HepG2 (cell line): ENCODE measurements around the gene ADAMTSL3. TPM values are rescaled to one million over a fixed set of nuclear protein-coding genes. Genes with fewer than 3 reads are reported as not detected.

ENCODE experiments used
- ATAC-seq: fragments of 200-7000 bp; cut with Tn5 transposase; 3 replicates; pipeline ENCODE4 v1.9.1; 2020; ENCODE audit warnings: mild to moderate bottlenecking, moderate library complexity
- BruUV-seq: library from RNA; stranded (reverse); fragments of 400-500 nt; replicated peaks from 2 replicates; lab custom pipeline; 2021; lab: Mats Ljungman, UMichigan
- CTCF ChIA-PET: fragments of 300-600 bp; formaldehyde crosslinking; extraction: SDS; loops from one replicate; lab custom pipeline; 2021; ENCODE audit warnings: low total read pairs, inconsistent platforms, low intra/inter-chr PET ratio; lab: Yijun Ruan, JAX
- POLR2A ChIA-PET: fragments of 350-600 bp; sonication (Branson Sonifier 250); formaldehyde crosslinking; loops from one replicate; lab custom pipeline; 2020; ENCODE audit warnings: antibody characterized with exemption, inconsistent platforms; lab: Yijun Ruan, JAX
- DNase-seq: peaks from one replicate; pipeline ENCODE4 v3.0.0-alpha.2; 2015; ENCODE audit warnings: low spot score
- FAIRE-seq: peaks from 3 replicates; lab custom pipeline; 2011; peaks lifted over from hg19 to GRCh38; lab: Jason Lieb, UNC
- H2AFZ ChIP-seq: one replicate; pipeline ENCODE4 v1.6.1; 2011; ENCODE audit warnings: low read length, inconsistent platforms
- H3K27ac ChIP-seq: fragments of 300-600 bp; 3 replicates; pipeline ENCODE4 v1.8.0; 2011; ENCODE audit warnings: mixed run types, mild to moderate bottlenecking, mixed read lengths, low read length, inconsistent platforms; ENCODE audit not compliant: insufficient read depth; ENCODE audit errors: extremely low read length
- H3K27me3 ChIP-seq, 2 experiments: fragments of 200-600 bp in 1 of 2; 2 replicates in 1 of 2; 3 replicates in 1 of 2; pipeline versions ENCODE4 v1.6.0 to v1.8.0; 2011; ENCODE audit warnings: low read length in 2 of 2, mild to moderate bottlenecking in 2 of 2, moderate library complexity in 2 of 2, inconsistent platforms in 1 of 2; ENCODE audit not compliant: insufficient read depth in 2 of 2, control insufficient read depth in 1 of 2
- H3K36me3 ChIP-seq, 2 experiments: fragments of 200-600 bp in 1 of 2; replicated peaks in 1 of 2; 2 replicates in 1 of 2; 3 replicates in 1 of 2; pipeline versions ENCODE4 v1.5.1 to v1.8.0; 2011; ENCODE audit warnings: low read length in 2 of 2, inconsistent platforms in 1 of 2; ENCODE audit not compliant: insufficient read depth in 2 of 2, control insufficient read depth in 1 of 2
- H3K4me1 ChIP-seq: 2 replicates; pipeline ENCODE4 v1.5.1; 2012; ENCODE audit warnings: low read length, inconsistent platforms; ENCODE audit not compliant: insufficient read depth
- H3K4me2 ChIP-seq: 2 replicates; pipeline ENCODE4 v1.6.0; 2011; ENCODE audit warnings: low read depth, low read length, inconsistent platforms
- H3K4me3 ChIP-seq, 3 experiments: fragments of 200-600 bp in 1 of 3; sonication (generic), shearing (Covaris generic) in 1 of 3; replicated peaks in 1 of 3; 2 replicates each; pipeline ENCODE4 v1.5.1; 2011 to 2016; ENCODE audit warnings: low read length in 3 of 3, inconsistent platforms in 2 of 3, low read depth in 2 of 3, mild to moderate bottlenecking in 2 of 3, control low read depth in 1 of 3, mixed read lengths in 1 of 3; ENCODE audit not compliant: insufficient read depth in 1 of 3
- H3K79me2 ChIP-seq: one replicate; pipeline ENCODE4 v1.6.1; 2011; ENCODE audit warnings: low read length, inconsistent platforms; ENCODE audit not compliant: insufficient read depth
- H3K9ac ChIP-seq: 2 replicates; pipeline ENCODE4 v1.6.0; 2011; ENCODE audit warnings: mild to moderate bottlenecking, low read depth, low read length, inconsistent platforms; ENCODE audit not compliant: insufficient read depth
- H3K9me3 ChIP-seq: 2 replicates; pipeline ENCODE4 v1.5.1; 2012; ENCODE audit warnings: mild to moderate bottlenecking, low read length
- H4K20me1 ChIP-seq: 2 replicates; pipeline ENCODE4 v1.6.0; 2011; ENCODE audit warnings: inconsistent platforms, mild to moderate bottlenecking, low read length, moderate library complexity; ENCODE audit not compliant: insufficient read depth
- FOSL2 ChIP-seq: sonication (generic); formaldehyde crosslinking; IDR thresholded peaks from 2 replicates; pipeline ENCODE4 v1.4.0; 2020; ENCODE audit warnings: missing genetic modification reagents
- FOXJ3 ChIP-seq: sonication (generic); formaldehyde crosslinking; IDR thresholded peaks from 2 replicates; pipeline ENCODE4 v1.4.0; 2020; ENCODE audit warnings: missing genetic modification reagents, mild to moderate bottlenecking, borderline replicate concordance
- HMGXB3 ChIP-seq: sonication (generic); formaldehyde crosslinking; IDR thresholded peaks from 2 replicates; pipeline ENCODE4 v1.4.0; 2020; ENCODE audit warnings: missing genetic modification reagents, borderline replicate concordance
- KAT8 ChIP-seq: IDR thresholded peaks from 2 replicates; pipeline ENCODE4 v1.6.1; 2016; ENCODE audit warnings: missing genetic modification reagents, missing compliant biosample characterization
- MATR3 ChIP-seq: sonication (generic); formaldehyde crosslinking; IDR thresholded peaks from 2 replicates; pipeline ENCODE4 v1.4.0; 2020; ENCODE audit warnings: missing genetic modification reagents
- RFXANK ChIP-seq: IDR thresholded peaks from 2 replicates; pipeline ENCODE4 v1.6.1; 2016
- RNF219 ChIP-seq: sonication (generic); formaldehyde crosslinking; IDR thresholded peaks from 2 replicates; pipeline ENCODE4 v1.5.0; 2020; ENCODE audit warnings: mild to moderate bottlenecking, missing genetic modification reagents
- ZBTB10 ChIP-seq: sonication (generic); formaldehyde crosslinking; IDR thresholded peaks from 2 replicates; pipeline ENCODE4 v1.4.0; 2020; ENCODE audit warnings: missing genetic modification reagents, borderline replicate concordance
- ZFP36L2 ChIP-seq: sonication (generic); formaldehyde crosslinking; IDR thresholded peaks from 2 replicates; pipeline ENCODE4 v1.4.0; 2020; ENCODE audit warnings: missing genetic modification reagents
- ZNF256 ChIP-seq: sonication (generic); formaldehyde crosslinking; conservative IDR thresholded peaks from 2 replicates; pipeline ENCODE4 v1.4.0; 2020; ENCODE audit warnings: missing genetic modification reagents
- ZNF280D ChIP-seq: sonication (generic); formaldehyde crosslinking; IDR thresholded peaks from 2 replicates; pipeline ENCODE4 v1.5.1; 2020; ENCODE audit warnings: mild to moderate bottlenecking, missing genetic modification reagents
- WGBS: methylation state at CpG from one replicate; pipeline ENCODE4 v1.1.6; 2017; ENCODE audit warnings: low lambda C conversion rate; 5-methylcytosine and 5-hydroxymethylcytosine counted together
- in situ Hi-C: cut with HindIII; loops from 2 replicates; pipeline ENCODE4 v1.10.0; 2017; ENCODE audit warnings: low pct_unique_long_range_greater_than_20kb; ENCODE audit not compliant: extremely low pct_ligation_motif_present
- intact Hi-C: fragments of 100-400 bp; cut with micrococcal nuclease; formaldehyde crosslinking; loops from one replicate; pipeline ENCODE4 v1.10.0; 2022; ENCODE audit not compliant: unreplicated experiment
- polyA plus RNA-seq, 8 experiments: library from polyadenylated mRNA; depleted of rRNA in 3 of 8; stranded (reverse) in 7 of 8; unstranded in 1 of 8; fragments of >200 nt; fragmentation: Illumina TruSeq in 4 of 8; extraction: Trizol in 4 of 8; gene quantifications; 2 replicates each; pipeline versions ENCODE4 v1.2.1 to v1.2.3, GENCODE V29; 2011 to 2016; ENCODE audit warnings: low read depth in 4 of 8, missing spikeins in 1 of 8, mixed read lengths in 1 of 8; ENCODE audit not compliant: insufficient read depth in 1 of 8
- total RNA-seq, 5 experiments: library from RNA; depleted of rRNA; stranded (reverse); fragments of >200 nt; fragmentation: Illumina TruSeq; extraction: Trizol; gene quantifications; 2 replicates each; pipeline ENCODE4 v1.2.3, GENCODE V29; 2016; ENCODE audit warnings: low read depth in 1 of 5

ADAMTSL3 gene
- total and polyA plus RNA-seq, 2 of the 13 experiments (the other 11 are each of a cell fraction or from before 2014, with no cell fraction given): 0.04 to 0.09 TPM

GRCh38 chr15:83651541-83651940, 2.4 kb upstream of the ADAMTSL3 start:
- CTCF ChIA-PET: no interaction called here
- WGBS: 3% methylated on average over 6 of the region's 6 CpGs
- in situ Hi-C loops: no loop called here
- TF ChIP-seq KAT8: no peak
- no peak for TF ChIP-seq ZBTB10 (CRISPR knock-in tag)
- TF ChIP-seq RNF219 (CRISPR knock-in tag): no peak
- no peak for TF ChIP-seq ZNF256 (CRISPR knock-in tag)
- TF ChIP-seq RFXANK: no peak
- no peak for TF ChIP-seq FOXJ3 (CRISPR knock-in tag)
- no peak for TF ChIP-seq FOSL2 (CRISPR knock-in tag)
- TF ChIP-seq MATR3 (CRISPR knock-in tag): no peak
- no peak for TF ChIP-seq ZFP36L2 (CRISPR knock-in tag)
- TF ChIP-seq ZNF280D (CRISPR knock-in tag): no peak
- no peak for TF ChIP-seq HMGXB3 (CRISPR knock-in tag)

More at GRCh38 chr15:83651541-83651940, 2.4 kb upstream of the ADAMTSL3 start:
- no TSS peak for BruUV-seq
- intact Hi-C loops: no loop called here
- H3K4me2 ChIP-seq: no peak overlapping the region
- H3K27ac ChIP-seq: no peak overlapping the region
- H3K79me2 ChIP-seq: no peaks in the 10 kb centered on the region
- no peak overlapping the region for H3K4me3 ChIP-seq
- no peak overlapping the region for H3K9ac ChIP-seq
- H3K27me3 ChIP-seq: peaks cover 0 to 18% of the 10 kb centered on the region in 2 experiments; a peak in 4 of 5 replicates
- H3K9me3 ChIP-seq: no peaks in the 10 kb centered on the region
- no peak overlapping the region for H2AFZ ChIP-seq
- POLR2A ChIA-PET: no interaction called here
- H4K20me1 ChIP-seq: no peaks in the 10 kb centered on the region
- ATAC-seq: no peak
- DNase-seq: no peak
- peaks cover 13% of the 10 kb centered on the region for H3K4me1 ChIP-seq
- no peak for FAIRE-seq
- no peaks in the 10 kb centered on the region for H3K36me3 ChIP-seq
